AG04450 (cell line): Measurements from ENCODE around the gene ELMO3. TPM values are rescaled to one million over a fixed set of nuclear protein-coding genes. Genes with fewer than 3 reads are reported as not detected.

Experiments
- CTCF ChIA-PET: fragments of 300-600, 350-600 bp; formaldehyde crosslinking; extraction: SDS; loops from one replicate; lab custom pipeline; 2022; ENCODE audit warnings: antibody characterized with exemption, inconsistent platforms; lab: Charles Lee
- POLR2A ChIA-PET: fragments of 350-600 bp; formaldehyde crosslinking; extraction: SDS; loops from one replicate; lab custom pipeline; 2021; ENCODE audit warnings: antibody characterized with exemption, inconsistent platforms; lab: Yijun Ruan, JAX
- DNase-seq: peaks from one replicate; pipeline ENCODE4 v3.0.0-alpha.2; 2011; ENCODE audit warnings: low read depth, low spot score
- H3K27ac ChIP-seq: one replicate; pipeline ENCODE4 v1.5.1; 2012; ENCODE audit warnings: low read depth, low read length, control low read depth
- H3K27me3 ChIP-seq: one replicate; pipeline ENCODE4 v1.6.0; 2012; ENCODE audit warnings: low read length; ENCODE audit not compliant: control insufficient read depth, insufficient read depth
- H3K4me3 ChIP-seq: 2 replicates; pipeline ENCODE4 v1.5.1; 2011; ENCODE audit warnings: mild to moderate bottlenecking, low read depth, low read length, control low read depth
- H3K9me3 ChIP-seq: 2 replicates; pipeline ENCODE4 v1.5.1; 2012; ENCODE audit warnings: low read length; ENCODE audit not compliant: control insufficient read depth, insufficient read depth
- polyA plus RNA-seq: library from polyadenylated mRNA; depleted of rRNA; stranded (reverse); fragments of >200 nt; gene quantifications from 2 replicates; pipeline ENCODE4 v1.2.3, GENCODE V29; 2011
- TF ChIP-seq, protein P1 (sequence below): IDR thresholded peaks from 2 replicates; pipeline ENCODE4 v1.5.1; 2011; ENCODE audit warnings: low read depth, low read length, control low read depth, inconsistent platforms

The ELMO3 gene
- polyA plus RNA-seq, 1 experiment = 0.57 TPM

DNA sequence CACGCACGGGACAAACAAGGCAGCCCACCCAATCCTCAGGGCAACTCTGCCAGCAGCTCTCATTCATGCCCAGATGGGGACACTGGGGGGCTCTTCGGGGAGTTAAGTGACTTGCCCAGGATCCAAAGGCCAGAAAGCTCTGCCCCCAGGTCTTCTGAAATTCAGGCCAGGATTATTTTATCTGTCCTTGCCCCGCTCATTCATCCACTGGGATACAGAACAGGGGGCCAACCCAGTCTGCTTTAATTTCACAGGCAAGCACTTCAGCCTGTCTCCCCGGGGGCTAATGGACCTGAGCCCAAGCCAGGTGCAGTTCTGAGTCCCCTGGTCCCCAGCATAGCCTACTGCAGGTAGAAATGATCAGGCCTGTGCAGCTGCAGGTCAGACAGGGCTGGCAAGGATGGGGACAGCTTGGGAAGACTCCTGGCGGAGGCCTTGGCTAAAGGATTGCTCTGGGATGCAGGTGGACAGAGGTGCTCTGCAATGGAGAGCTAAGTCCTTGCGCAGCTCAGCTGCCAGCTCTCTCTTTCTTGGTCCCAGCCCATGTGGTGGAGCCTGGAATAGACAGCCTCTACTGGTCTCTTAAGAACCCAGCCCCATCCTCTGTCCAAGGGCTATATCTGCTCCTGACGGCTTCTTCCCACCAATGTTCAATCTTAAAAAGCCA is 47.4 kb upstream of the ELMO3 start:
- peaks cover 11% of the 10 kb centered on the region for H3K9me3 ChIP-seq
- peak overlapping the region; percentile 63; the same call in 1 of the 2 replicates for H3K4me3 ChIP-seq
- TF ChIP-seq, protein P1, sequence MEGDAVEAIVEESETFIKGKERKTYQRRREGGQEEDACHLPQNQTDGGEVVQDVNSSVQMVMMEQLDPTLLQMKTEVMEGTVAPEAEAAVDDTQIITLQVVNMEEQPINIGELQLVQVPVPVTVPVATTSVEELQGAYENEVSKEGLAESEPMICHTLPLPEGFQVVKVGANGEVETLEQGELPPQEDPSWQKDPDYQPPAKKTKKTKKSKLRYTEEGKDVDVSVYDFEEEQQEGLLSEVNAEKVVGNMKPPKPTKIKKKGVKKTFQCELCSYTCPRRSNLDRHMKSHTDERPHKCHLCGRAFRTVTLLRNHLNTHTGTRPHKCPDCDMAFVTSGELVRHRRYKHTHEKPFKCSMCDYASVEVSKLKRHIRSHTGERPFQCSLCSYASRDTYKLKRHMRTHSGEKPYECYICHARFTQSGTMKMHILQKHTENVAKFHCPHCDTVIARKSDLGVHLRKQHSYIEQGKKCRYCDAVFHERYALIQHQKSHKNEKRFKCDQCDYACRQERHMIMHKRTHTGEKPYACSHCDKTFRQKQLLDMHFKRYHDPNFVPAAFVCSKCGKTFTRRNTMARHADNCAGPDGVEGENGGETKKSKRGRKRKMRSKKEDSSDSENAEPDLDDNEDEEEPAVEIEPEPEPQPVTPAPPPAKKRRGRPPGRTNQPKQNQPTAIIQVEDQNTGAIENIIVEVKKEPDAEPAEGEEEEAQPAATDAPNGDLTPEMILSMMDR = no peak
- no peak overlapping the region for H3K27ac ChIP-seq
- H3K27me3 ChIP-seq = peaks cover 12% of the 10 kb centered on the region
- POLR2A ChIA-PET = interaction anchor here (0.5 to 1.9 kb wide), 10 partner anchors 8 to 259 kb away, joined by 3 to 13 read pairs (median 5); partner anchors contain the start of genes FBXL8 and TRADD
- CTCF ChIA-PET = interaction anchor here (0.7 to 2.2 kb wide), 9 partner anchors 9 to 191 kb away, joined by 3 to 9 read pairs (median 3); partner anchors contain the start of genes CES3, FBXL8, NOL3 and TRADD
- DNase-seq = no peak

DNA sequence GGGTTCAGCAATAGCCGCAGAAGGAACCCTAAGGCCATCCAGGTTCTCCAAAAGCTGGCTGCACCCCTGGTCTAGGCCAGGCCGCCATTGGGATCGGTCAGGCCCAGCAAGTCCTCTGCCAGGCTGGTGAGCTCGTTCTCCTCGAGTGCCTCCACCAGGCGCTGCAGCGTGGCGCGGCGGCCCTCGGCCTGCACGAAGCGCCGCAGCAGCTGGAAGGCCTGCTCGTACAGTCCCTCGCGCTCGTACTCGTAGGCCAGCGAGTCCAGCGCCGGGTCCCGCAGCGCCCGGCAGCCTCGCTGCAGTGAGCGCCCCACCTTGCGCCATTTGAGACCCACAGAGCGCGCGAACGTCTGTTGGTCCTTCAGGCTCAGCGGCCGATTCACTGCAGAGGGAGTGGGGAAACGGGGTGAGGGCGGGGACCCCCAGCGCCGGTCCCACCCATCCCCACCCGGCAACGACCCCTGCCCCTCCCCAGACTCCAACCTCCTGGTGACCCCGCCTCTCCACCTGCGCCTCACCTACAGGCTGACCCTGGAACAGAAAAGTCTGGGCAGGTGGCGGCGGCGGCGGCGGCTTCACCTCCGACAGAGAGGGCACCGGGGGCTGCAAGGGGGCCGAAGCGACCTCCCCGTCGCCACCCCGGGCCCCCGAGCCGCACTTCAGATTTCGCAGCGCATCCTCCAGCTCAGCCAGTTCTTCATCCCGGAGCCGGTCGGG is 44.2 kb upstream of the ELMO3 start:
- no peak overlapping the region for H3K27ac ChIP-seq
- H3K4me3 ChIP-seq = peak overlapping the region; percentile 20
- no peak for DNase-seq
- H3K27me3 ChIP-seq = peaks cover 15% of the 10 kb centered on the region
- ChIA-PET POLR2A (interaction anchor here (1.0 to 1.5 kb wide), 5 partner anchors 22 to 201 kb away, joined by 3 to 4 read pairs (median 3); no protein-coding TSS in a partner anchor), CTCF (interaction anchor here (0.5 to 3.5 kb wide), 53 partner anchors 9 to 286 kb away, joined by 3 to 62 read pairs (median 6); partner anchors contain the start of genes CES3, CES4A and MATCAP1)
- TF ChIP-seq, protein P1 = no peak
- H3K9me3 ChIP-seq = peaks cover 10% of the 10 kb centered on the region; the same call in 1 of the 2 replicates

DNA sequence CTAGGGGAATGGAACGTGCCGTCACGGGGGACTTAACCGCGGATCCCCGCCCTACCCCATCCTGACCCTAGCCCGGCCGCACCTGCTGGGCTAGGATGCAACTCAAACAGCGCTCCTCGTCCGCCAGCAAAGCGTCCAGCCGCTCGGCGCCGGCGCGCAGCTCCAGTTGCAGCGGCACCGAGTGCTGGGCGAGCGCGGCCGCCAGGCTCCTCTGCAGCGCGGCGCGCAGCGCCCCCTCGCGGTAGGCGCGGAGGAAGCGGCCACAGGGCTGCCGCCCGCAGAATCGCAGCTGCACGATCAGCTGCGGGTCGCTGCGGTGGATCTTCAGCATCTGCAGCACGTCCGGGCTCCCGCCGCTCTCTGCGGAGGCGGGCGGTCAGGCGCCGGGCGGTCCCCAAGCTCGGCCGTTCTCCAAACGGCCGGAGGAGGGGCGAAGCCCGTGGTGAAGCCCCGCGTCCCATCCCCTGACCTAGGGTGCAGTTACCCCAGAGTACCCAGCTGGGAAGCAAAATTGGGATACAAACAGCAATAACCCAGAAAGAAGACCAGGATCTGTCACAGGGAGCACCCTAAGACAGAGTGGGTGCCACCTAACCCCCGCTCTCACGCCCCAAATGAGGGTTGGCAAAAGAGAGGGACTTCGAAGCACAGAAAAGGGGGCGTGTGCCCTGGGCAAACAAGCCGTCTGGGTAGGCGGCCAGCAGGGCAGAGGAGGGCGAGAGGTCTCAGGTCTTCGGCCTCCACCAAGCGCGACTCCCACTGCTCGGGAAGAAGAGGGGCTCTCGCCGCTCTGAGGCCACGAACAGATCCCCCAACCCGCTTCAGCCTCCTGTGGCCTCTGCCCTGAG is 43.4 kb upstream of the ELMO3 start:
- ChIA-PET CTCF (interaction anchor here (0.5 to 3.5 kb wide), 55 partner anchors 8 to 287 kb away, joined by 3 to 62 read pairs (median 5); partner anchors contain the start of genes CES3, CES4A and MATCAP1), POLR2A (interaction anchor here (1.0 to 1.5 kb wide), 5 partner anchors 21 to 202 kb away, joined by 3 to 4 read pairs (median 3); no protein-coding TSS in a partner anchor)
- H3K4me3 ChIP-seq = peak overlapping the region; percentile 20
- peak; percentile 33 for DNase-seq
- peaks cover 10% of the 10 kb centered on the region; the same call in 1 of the 2 replicates for H3K9me3 ChIP-seq
- no peak overlapping the region for H3K27ac ChIP-seq
- H3K27me3 ChIP-seq = peaks cover 15% of the 10 kb centered on the region
- TF ChIP-seq, protein P1 = peak; percentile 78

DNA sequence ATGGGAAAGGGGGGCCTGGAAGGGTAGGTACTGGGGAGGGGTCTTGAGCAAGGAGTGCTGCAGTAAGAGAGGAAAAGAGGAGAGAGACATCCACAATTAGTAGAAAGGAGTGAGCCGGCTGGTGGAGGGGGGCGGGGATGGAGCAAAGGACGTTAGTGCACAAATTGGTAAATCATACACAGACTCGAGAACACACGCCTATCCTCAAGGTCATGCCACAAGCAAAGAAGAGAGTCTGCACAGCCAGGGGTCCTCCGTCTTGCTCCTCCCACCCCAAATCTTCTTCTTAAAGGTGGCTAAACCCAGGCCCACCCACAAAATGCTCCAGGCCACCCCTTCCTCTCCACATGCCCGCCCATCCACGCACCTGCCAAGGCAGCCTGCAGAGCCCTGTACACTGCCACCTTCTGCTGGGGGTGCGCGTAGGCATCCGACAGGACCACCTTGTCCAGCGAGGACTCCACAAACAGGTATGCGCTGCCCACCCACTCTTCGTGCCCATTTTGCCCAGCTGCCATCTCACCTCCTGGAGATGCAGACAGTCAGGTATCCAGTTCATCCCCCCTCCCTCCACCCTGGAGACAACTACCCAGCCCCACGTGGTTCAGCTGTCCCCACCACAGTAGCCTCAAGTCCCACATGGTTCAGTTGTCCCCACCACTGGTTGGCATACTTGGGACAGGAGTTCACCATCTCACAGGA is 42.6 kb upstream of the ELMO3 start:
- H3K4me3 ChIP-seq = no peak overlapping the region
- TF ChIP-seq, protein P1 = no peak
- H3K27me3 ChIP-seq = peaks cover 15% of the 10 kb centered on the region
- no peak for DNase-seq
- H3K27ac ChIP-seq = no peak overlapping the region
- ChIA-PET POLR2A (no interaction called here), CTCF (interaction anchor here (0.5 to 3.5 kb wide), 22 partner anchors 7 to 266 kb away, joined by 3 to 62 read pairs (median 9); partner anchors contain the start of genes CES3 and CES4A)
- H3K9me3 ChIP-seq = peaks cover 12% of the 10 kb centered on the region; the same call in 1 of the 2 replicates
